K562 (cell line): ENCODE measurements around the gene ZMIZ1.

Experiments
- CTCF ChIP-seq, 3 experiments: IDR thresholded peaks in 2 of 3; conservative IDR thresholded peaks in 1 of 3; 2 replicates each; pipeline ENCODE4 v1.5.1; 2011 to 2012; ENCODE audit warnings: low read length in 3 of 3, mild to moderate bottlenecking in 3 of 3, control low read depth in 2 of 3, improper control_type of control experiment in 1 of 3, inconsistent platforms in 1 of 3, low read depth in 1 of 3, mixed read lengths in 1 of 3, moderate library complexity in 1 of 3; ENCODE audit not compliant: insufficient read depth in 2 of 3
- HNRNPH1 ChIP-seq: fragments of 200-400 bp; formaldehyde crosslinking; optimal IDR thresholded peaks from 2 replicates; pipeline ENCODE3; 2017; ENCODE audit warnings: low read depth, mild to moderate bottlenecking, low read length, moderate library complexity
- KAT7 ChIP-seq: sonication (generic); formaldehyde crosslinking; IDR thresholded peaks from 2 replicates; pipeline ENCODE4 v1.8.0; 2022; ENCODE audit warnings: missing genetic modification reagents, mild to moderate bottlenecking, borderline replicate concordance
- POLR2A ChIP-seq: fragments of 450-650 bp; conservative IDR thresholded peaks from 2 replicates; pipeline ENCODE4 v1.6.1; 2016

GRCh38 chr10:79149662-79150443 lies 81.1 kb downstream of the ZMIZ1 start:
- TF ChIP-seq KAT7 (0 out of 2 replicates have a peak, but pooled peaks have one; percentile 70), HNRNPH1 (no peak), CTCF (IDR thresholded peaks at IDR 0.05 in 2 of 3, conservative IDR thresholded peaks at IDR 0.05 in 1 of 3; ENCODE audit: insufficient read depth in 2 of 3, low read depth in 1 of 3, low read length in 3 of 3) (no peak), POLR2A (peak; percentile 71)
